GM21381 (cell line): ENCODE data around the gene CNTN5.
A peak's percentile ranks its signal among the peaks of the same experiment; 100 is the strongest.

Source experiments
- ATAC-seq: cut with Tn5 transposase; IDR thresholded peaks from one replicate; pipeline ENCODE4 v1.9.1; 2021; ENCODE audit warnings: mild to moderate bottlenecking, moderate library complexity; ENCODE audit not compliant: unreplicated experiment

Gene CNTN5

GRCh38 chr11:99589771-99590170 lies 569.0 kb downstream of the CNTN5 start:
- no peak for ATAC-seq

- ATAC-seq = no peak
These were observed 571.5 kb downstream of the CNTN5 start for GRCh38 chr11:99592266-99592665.

- no peak for ATAC-seq
These were observed 572.4 kb downstream of the CNTN5 start for GRCh38 chr11:99593197-99593596.

- no peak for ATAC-seq
These were observed 580.4 kb downstream of the CNTN5 start for GRCh38 chr11:99601179-99601578.

GRCh38 chr11:99614352-99614751 lies 593.6 kb downstream of the CNTN5 start:
- no peak for ATAC-seq

GRCh38 chr11:99630629-99631028 lies 609.9 kb downstream of the CNTN5 start:
- ATAC-seq = no peak

- no peak for ATAC-seq
These were observed 610.9 kb downstream of the CNTN5 start for GRCh38 chr11:99631618-99632017.

GRCh38 chr11:99632969-99633368 lies 612.2 kb downstream of the CNTN5 start:
- ATAC-seq = no peak

GRCh38 chr11:99634581-99634980 lies 613.8 kb downstream of the CNTN5 start:
- ATAC-seq = no peak

GRCh38 chr11:99638073-99638553 lies 617.4 kb downstream of the CNTN5 start:
- ATAC-seq = no peak

GRCh38 chr11:99640671-99641070 lies 619.9 kb downstream of the CNTN5 start:
- no peak for ATAC-seq

- ATAC-seq = no peak
These were observed 625.2 kb downstream of the CNTN5 start for GRCh38 chr11:99645934-99646333.

GRCh38 chr11:99670067-99670676 lies 649.4 kb downstream of the CNTN5 start:
- no peak for ATAC-seq

- ATAC-seq = no peak
These were observed 651.2 kb downstream of the CNTN5 start for GRCh38 chr11:99671808-99672409.

- no peak for ATAC-seq
These were observed 655.5 kb downstream of the CNTN5 start for GRCh38 chr11:99676292-99676691.

GRCh38 chr11:99682171-99682570 lies 661.4 kb downstream of the CNTN5 start:
- no peak for ATAC-seq

- no peak for ATAC-seq
These were observed 661.9 kb downstream of the CNTN5 start for GRCh38 chr11:99682646-99683045.

- ATAC-seq = peak; percentile 69
These were observed 663.2 kb downstream of the CNTN5 start for GRCh38 chr11:99683933-99684332.

GRCh38 chr11:99686838-99687237 lies 666.1 kb downstream of the CNTN5 start:
- no peak for ATAC-seq

- ATAC-seq = no peak
These were observed 666.6 kb downstream of the CNTN5 start for GRCh38 chr11:99687320-99687719.

- no peak for ATAC-seq
These were observed 673.3 kb downstream of the CNTN5 start for GRCh38 chr11:99693941-99694492.

GRCh38 chr11:99695106-99695505 lies 674.4 kb downstream of the CNTN5 start:
- ATAC-seq = no peak
